HG02840 (cell line): Measurements from ENCODE around the gene COX8C.
"Not testable (repeated sequence)": the region's sequence is repeated elsewhere in the genome, so short reads cannot be mapped to it uniquely, and the experiment has no call there.

Source experiments
- ATAC-seq: cut with Tn5 transposase; IDR thresholded peaks from one replicate; pipeline ENCODE4 v1.9.1; 2021; ENCODE audit warnings: mild to moderate bottlenecking, moderate library complexity, moderate number of reproducible peaks; ENCODE audit not compliant: unreplicated experiment, low FRiP score

The COX8C gene

DNA sequence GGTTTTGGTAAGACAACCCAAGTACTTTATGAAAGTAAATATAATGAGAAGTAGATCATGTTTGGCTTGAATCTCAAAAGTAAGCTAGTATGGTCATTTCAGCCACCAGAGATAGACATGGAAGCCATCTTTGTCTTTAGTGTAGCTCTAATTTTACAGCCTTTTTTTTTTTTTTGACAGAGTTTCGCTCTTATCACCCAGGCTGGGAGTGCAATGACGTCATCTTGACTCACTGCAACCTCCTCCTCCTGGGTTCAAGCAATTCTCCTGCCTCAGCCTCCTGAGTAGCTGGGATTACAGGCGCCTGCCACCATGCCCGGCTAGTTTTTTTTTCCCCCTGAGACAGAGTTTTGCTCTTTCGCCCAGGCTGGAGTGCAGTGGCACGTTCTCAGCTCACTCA is 7.9 kb downstream of the COX8C start:
- ATAC-seq, result not testable (repeated sequence)

DNA sequence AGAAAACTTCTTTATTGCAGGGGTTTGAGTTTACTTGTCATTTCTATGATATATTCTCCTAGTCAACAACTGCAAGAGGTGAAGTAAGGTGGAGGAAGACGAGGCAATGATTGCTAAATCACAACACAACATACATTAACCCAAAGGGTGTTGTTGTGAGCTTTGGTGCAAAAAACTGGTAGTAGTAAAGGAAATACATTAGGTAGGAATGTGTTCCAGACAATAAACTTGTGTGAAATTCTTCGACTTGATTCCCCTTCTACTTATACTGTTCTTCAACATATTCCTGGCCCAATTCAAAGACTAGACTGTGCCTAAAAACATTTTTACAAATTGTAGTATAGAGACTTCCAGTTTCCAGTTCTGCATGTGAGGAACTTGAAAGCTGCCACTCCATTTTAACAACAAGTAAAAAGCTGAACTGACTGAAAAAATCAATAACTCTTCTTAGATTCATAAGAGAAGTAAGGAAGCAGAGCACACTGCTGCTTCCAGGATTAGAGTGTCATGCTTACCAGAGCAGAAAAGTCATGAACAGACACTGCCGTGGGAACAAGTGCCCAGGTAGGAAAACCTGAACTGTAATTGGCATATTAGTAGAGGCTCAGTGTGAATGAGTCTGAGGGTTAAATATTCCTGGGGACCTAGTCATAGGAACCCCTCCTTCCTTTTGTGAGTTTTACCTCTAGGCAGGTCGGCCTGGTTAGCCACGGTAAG is 22.2 kb downstream of the COX8C start:
- peak; percentile 25 for ATAC-seq

DNA sequence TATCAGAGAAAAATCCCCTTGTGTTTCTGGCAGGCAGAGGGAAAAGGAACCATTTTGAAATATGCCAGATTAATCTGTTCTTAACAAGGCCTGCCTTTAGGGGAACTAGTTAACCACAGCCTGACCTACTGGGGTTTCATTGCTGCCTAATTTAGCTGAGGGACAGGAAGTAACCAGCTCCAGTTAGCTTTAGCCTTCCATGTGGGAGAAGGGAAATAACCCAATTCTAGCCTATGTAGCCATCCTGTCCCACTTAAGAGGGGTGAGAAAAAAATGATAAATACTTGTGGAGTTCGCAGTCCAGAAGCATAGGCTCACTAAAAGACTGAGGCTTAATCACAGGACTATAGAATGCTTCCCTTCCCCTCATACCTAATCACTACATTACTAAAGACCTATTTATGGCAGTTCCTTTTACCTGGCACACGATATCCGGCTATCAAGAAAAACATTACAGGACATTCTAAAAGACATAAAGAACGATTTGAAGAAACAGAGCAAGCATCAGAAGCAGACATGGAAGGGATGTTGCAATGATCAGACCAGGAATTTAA is 22.8 kb downstream of the COX8C start:
- peak; percentile 70 for ATAC-seq

- ATAC-seq, result peak; percentile 86
Measured at GRCh38 chr14:93375673-93376156, 28.7 kb downstream of the COX8C start.

GRCh38 chr14:93379831-93380230 is 32.8 kb downstream of the COX8C start:
- ATAC-seq, result no peak

- ATAC-seq, result no peak
Measured at GRCh38 chr14:93381644-93382043, 34.7 kb downstream of the COX8C start.

GRCh38 chr14:93384256-93384655 is 37.3 kb downstream of the COX8C start:
- ATAC-seq, result not testable (repeated sequence)

- no peak for ATAC-seq
Measured at GRCh38 chr14:93395231-93395630, 48.2 kb downstream of the COX8C start.

DNA sequence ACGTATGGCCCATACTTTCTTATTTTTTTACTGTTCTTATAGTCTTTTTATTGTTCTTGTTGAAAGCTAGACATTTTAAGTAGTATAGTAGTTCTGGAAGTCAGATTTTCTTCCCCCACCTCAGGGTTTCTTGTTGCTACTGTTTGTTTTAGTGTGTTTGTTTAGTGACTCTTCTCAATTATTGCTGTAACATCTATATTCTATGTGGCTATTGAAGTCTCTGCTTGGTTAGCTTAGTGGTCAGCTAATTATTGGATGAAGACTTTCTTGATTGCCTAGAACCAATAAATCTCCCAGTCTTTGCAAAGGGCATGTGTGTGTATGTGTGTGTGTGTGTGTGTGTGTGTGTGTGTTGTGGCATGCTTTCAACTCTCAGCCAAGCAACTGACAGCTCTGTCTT is 49.5 kb downstream of the COX8C start:
- no peak for ATAC-seq
